ENCODE data around the gene CTNNBIP1. TPM values are rescaled to one million over a fixed set of nuclear protein-coding genes. Genes with fewer than 3 reads are reported as not detected.

CTNNBIP1 gene
- total and polyA plus RNA-seq, 9 of the 15 experiments (the other 6 are each of a cell fraction or from before 2014, with no cell fraction given): 0.65 to 29.2 (median 14.7) TPM

DNA sequence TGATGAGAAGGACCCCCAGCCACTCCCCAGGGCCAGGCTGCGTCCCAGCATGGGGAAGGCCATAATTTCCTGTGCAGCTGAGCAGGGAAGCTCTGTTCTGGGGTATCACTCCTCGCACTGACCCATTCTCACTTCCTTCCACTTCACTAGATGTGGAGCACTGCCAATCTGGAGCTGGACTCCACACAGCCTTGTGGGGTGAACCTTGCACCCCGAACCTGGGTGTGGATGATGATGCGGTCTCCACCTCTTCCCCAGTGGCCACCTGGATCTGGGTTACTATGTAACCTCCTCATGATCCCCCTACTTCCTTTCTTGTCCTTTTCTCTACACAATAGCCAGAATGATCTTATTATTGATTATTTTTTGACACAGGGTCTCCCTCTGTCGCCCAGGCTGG lies 36.7 kb downstream of the CTNNBIP1 start (continued):
- TF ChIP-seq ZBTB34 (CRISPR knock-in tag; IDR thresholded peaks at IDR 0.05) (no peak), GTF2E2 (tag; IDR thresholded peaks at IDR 0.05) (no peak), ZNF175 (CRISPR knock-in tag; IDR thresholded peaks at IDR 0.05; ENCODE audit: low read depth) (no peak), IRF1 (CRISPR knock-in tag; IDR thresholded peaks at IDR 0.05; ENCODE audit: borderline replicate concordance) (no peak), SIN3B (IDR thresholded peaks at IDR 0.05; ENCODE audit: low read depth) (no peak), ZNF592 (IDR thresholded peaks at IDR 0.05) (no peak), RCOR1 (IDR thresholded peaks at IDR 0.05; ENCODE audit: borderline replicate concordance in 1 of 2, low read depth in 2 of 2, low read length in 2 of 2) (no peak), RNF2 (IDR thresholded peaks at IDR 0.05) (no peak), FOXJ3 (CRISPR knock-in tag; IDR thresholded peaks at IDR 0.05) (no peak), TSC22D4 (tag; IDR thresholded peaks at IDR 0.05) (no peak)
- TF ChIP-seq, protein P1, sequence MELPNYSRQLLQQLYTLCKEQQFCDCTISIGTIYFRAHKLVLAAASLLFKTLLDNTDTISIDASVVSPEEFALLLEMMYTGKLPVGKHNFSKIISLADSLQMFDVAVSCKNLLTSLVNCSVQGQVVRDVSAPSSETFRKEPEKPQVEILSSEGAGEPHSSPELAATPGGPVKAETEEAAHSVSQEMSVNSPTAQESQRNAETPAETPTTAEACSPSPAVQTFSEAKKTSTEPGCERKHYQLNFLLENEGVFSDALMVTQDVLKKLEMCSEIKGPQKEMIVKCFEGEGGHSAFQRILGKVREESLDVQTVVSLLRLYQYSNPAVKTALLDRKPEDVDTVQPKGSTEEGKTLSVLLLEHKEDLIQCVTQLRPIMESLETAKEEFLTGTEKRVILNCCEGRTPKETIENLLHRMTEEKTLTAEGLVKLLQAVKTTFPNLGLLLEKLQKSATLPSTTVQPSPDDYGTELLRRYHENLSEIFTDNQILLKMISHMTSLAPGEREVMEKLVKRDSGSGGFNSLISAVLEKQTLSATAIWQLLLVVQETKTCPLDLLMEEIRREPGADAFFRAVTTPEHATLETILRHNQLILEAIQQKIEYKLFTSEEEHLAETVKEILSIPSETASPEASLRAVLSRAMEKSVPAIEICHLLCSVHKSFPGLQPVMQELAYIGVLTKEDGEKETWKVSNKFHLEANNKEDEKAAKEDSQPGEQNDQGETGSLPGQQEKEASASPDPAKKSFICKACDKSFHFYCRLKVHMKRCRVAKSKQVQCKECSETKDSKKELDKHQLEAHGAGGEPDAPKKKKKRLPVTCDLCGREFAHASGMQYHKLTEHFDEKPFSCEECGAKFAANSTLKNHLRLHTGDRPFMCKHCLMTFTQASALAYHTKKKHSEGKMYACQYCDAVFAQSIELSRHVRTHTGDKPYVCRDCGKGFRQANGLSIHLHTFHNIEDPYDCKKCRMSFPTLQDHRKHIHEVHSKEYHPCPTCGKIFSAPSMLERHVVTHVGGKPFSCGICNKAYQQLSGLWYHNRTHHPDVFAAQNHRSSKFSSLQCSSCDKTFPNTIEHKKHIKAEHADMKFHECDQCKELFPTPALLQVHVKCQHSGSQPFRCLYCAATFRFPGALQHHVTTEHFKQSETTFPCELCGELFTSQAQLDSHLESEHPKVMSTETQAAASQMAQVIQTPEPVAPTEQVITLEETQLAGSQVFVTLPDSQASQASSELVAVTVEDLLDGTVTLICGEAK (IDR thresholded peaks at IDR 0.05): no peak
- TF ChIP-seq, protein P1 (CRISPR knock-in tag; IDR thresholded peaks at IDR 0.05): no peak
